Caco-2 (cell line): ENCODE results near the gene MEIS1. TPM values are rescaled to one million over a fixed set of nuclear protein-coding genes. Genes with fewer than 3 reads are reported as not detected.

Experiments
- BruUV-seq: library from RNA; stranded (reverse); fragments of 400-500 nt; replicated peaks from 2 replicates; lab custom pipeline; 2021; lab: Mats Ljungman, UMichigan
- CTCF ChIA-PET: fragments of 300-600 bp; sonication (Branson Sonifier 250); formaldehyde crosslinking; loops from one replicate; lab custom pipeline; 2022; ENCODE audit warnings: antibody characterized with exemption; lab: Charles Lee
- POLR2A ChIA-PET: fragments of 300-600 bp; sonication (Branson Sonifier 250); formaldehyde crosslinking; loops from one replicate; lab custom pipeline; 2022; ENCODE audit warnings: antibody characterized with exemption; lab: Charles Lee
- DNase-seq, 2 experiments: peaks; one replicate each; pipeline versions ENCODE4 v3.0.0 to v3.0.0-alpha.2; 2020 to 2022
- H3K27me3 ChIP-seq: replicated peaks from 2 replicates; pipeline ENCODE4 v1.6.0; 2011; ENCODE audit warnings: low read length; ENCODE audit not compliant: control insufficient read depth, insufficient read depth
- H3K36me3 ChIP-seq: 2 replicates; pipeline ENCODE4 v1.5.1; 2011; ENCODE audit warnings: low read length; ENCODE audit not compliant: control insufficient read depth, insufficient read depth
- H3K4me1 ChIP-seq: fragments of 250-450 bp; sonication (Bioruptor Pico); 2 replicates; pipeline ENCODE4 v1.5.1; 2020; ENCODE audit warnings: mild to moderate bottlenecking
- H3K4me3 ChIP-seq: 2 replicates; pipeline ENCODE4 v1.5.1; 2011; ENCODE audit warnings: low read depth, mild to moderate bottlenecking, control low read depth, low read length
- H3K9me3 ChIP-seq: fragments of 250-450 bp; sonication (Bioruptor Pico); 2 replicates; pipeline ENCODE4 v1.5.1; 2020; ENCODE audit warnings: mild to moderate bottlenecking, moderate library complexity
- H3K27ac Mint-ChIP-seq: one replicate; pipeline ENCODE4 v1.8.0; 2022; ENCODE audit warnings: mixed read lengths; ENCODE audit not compliant: unreplicated experiment
- H3K27me3 Mint-ChIP-seq: one replicate; pipeline ENCODE4 v1.8.0; 2022; ENCODE audit warnings: mixed read lengths; ENCODE audit not compliant: insufficient read depth, unreplicated experiment
- H3K36me3 Mint-ChIP-seq: one replicate; pipeline ENCODE4 v1.8.0; 2022; ENCODE audit warnings: mild to moderate bottlenecking, mixed read lengths; ENCODE audit not compliant: insufficient read depth, unreplicated experiment
- H3K4me1 Mint-ChIP-seq: one replicate; pipeline ENCODE4 v1.8.0; 2022; ENCODE audit warnings: low read depth, mixed read lengths; ENCODE audit not compliant: unreplicated experiment
- H3K4me3 Mint-ChIP-seq: one replicate; pipeline ENCODE4 v1.8.0; 2022; ENCODE audit warnings: mild to moderate bottlenecking, moderate library complexity, mixed read lengths; ENCODE audit not compliant: unreplicated experiment
- H3K9me3 Mint-ChIP-seq: one replicate; pipeline ENCODE4 v1.8.0; 2022; ENCODE audit warnings: mixed read lengths; ENCODE audit not compliant: unreplicated experiment
- intact Hi-C: fragments of 100-400 bp; cut with micrococcal nuclease; formaldehyde crosslinking; loops from one replicate; pipeline ENCODE4 v1.10.0; 2022; ENCODE audit not compliant: unreplicated experiment
- total RNA-seq: library from RNA; stranded (reverse); gene quantifications from 2 replicates; pipeline ENCODE4 v1.2.3, GENCODE V29; 2022
- TF ChIP-seq, protein P1 (sequence below), 2 experiments: fragments of 200-600 bp in 1 of 2; IDR thresholded peaks; 1 replicate in 1 of 2; 2 replicates in 1 of 2; pipeline versions ENCODE4 v1.5.1 to v1.8.0; 2011 to 2022; ENCODE audit warnings: antibody characterized with exemption in 1 of 2, control low read depth in 1 of 2, inconsistent platforms in 1 of 2, low read depth in 1 of 2, low read length in 1 of 2, mild to moderate bottlenecking in 1 of 2, moderate library complexity in 1 of 2; ENCODE audit not compliant: insufficient read depth in 1 of 2, severe bottlenecking in 1 of 2, unreplicated experiment in 1 of 2

Gene MEIS1
- total RNA-seq, 1 experiment from 2014 or later: 7.4 TPM

DNA sequence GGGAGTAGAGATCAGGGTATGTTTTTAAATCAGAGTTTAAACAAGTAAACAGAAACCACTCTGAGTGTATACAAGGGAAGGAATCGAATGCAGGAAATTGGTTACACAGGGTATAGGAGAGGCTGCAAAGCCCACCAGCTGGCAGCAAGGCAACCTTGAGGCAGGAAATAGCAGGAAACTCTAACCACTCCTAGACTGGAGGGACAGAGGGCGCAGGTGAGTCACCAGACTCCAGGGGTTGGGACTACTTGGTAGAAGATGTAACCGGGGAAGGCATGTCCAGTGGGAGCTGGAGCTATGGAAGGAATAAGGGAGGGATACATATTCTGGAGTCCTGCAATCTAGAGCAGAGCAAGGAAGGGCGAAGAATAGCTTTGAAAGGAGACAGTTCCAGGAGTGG is 152.3 kb downstream of the MEIS1 start:
- ChIA-PET POLR2A (no interaction called here), CTCF (interaction anchor here (0.6 kb wide), 2 partner anchors 11 to 155 kb away, joined by 3 to 8 read pairs; no protein-coding TSS in a partner anchor)
- Histone ChIP-seq H3K36me3 (no peaks in the 10 kb centered on the region), H3K4me3 (no peak overlapping the region), H3K9me3 (no peaks in the 10 kb centered on the region), H3K27me3 (no peaks in the 10 kb centered on the region; the same call in 1 of the 2 replicates), H3K4me1 (no peaks in the 10 kb centered on the region)
- Mint-ChIP-seq H3K9me3 (no peaks in the 10 kb centered on the region), H3K27me3 (no peaks in the 10 kb centered on the region), H3K27ac (no peak overlapping the region), H3K36me3 (no peaks in the 10 kb centered on the region), H3K4me3 (no peak overlapping the region), H3K4me1 (no peaks in the 10 kb centered on the region)
- TF ChIP-seq, protein P1, sequence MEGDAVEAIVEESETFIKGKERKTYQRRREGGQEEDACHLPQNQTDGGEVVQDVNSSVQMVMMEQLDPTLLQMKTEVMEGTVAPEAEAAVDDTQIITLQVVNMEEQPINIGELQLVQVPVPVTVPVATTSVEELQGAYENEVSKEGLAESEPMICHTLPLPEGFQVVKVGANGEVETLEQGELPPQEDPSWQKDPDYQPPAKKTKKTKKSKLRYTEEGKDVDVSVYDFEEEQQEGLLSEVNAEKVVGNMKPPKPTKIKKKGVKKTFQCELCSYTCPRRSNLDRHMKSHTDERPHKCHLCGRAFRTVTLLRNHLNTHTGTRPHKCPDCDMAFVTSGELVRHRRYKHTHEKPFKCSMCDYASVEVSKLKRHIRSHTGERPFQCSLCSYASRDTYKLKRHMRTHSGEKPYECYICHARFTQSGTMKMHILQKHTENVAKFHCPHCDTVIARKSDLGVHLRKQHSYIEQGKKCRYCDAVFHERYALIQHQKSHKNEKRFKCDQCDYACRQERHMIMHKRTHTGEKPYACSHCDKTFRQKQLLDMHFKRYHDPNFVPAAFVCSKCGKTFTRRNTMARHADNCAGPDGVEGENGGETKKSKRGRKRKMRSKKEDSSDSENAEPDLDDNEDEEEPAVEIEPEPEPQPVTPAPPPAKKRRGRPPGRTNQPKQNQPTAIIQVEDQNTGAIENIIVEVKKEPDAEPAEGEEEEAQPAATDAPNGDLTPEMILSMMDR (IDR thresholded peaks at IDR 0.05; ENCODE audit: insufficient read depth in 1 of 2, low read depth in 1 of 2, low read length in 1 of 2, severe bottlenecking in 1 of 2, unreplicated experiment in 1 of 2): peak in 1 of 2 experiments; percentile 69
- peak; percentile 55 to 60 for DNase-seq
- no TSS peak for BruUV-seq
- intact Hi-C loops: loop anchor here (1.0 kb wide), 4 partner anchors 628 to 1444 kb away; no protein-coding TSS in a partner anchor

DNA sequence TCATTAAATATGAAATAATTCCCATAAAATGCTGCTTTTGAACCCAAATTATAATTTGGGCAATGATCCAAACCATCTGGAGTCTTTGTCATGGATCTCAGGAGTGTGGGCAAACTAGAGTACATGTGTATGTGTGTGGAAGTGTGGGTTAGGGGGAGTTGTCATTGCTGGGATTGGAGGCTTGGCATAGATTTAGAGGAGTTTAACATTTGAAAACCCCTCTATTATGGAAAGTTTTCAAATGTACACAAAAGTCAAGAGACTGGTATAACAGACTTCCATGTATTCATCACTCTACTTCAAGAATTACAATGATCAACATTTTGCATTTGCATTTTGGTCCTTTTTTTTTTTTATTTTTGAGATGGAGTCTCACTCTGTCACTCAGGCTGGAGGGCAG is 159.1 kb downstream of the MEIS1 start:
- no peaks in the 10 kb centered on the region for H3K27me3 ChIP-seq
- H3K4me1 Mint-ChIP-seq: no peaks in the 10 kb centered on the region
- DNase-seq: no peak
- no peaks in the 10 kb centered on the region for H3K36me3 Mint-ChIP-seq
- ChIA-PET CTCF (no interaction called here), POLR2A (no interaction called here)
- no peaks in the 10 kb centered on the region for H3K4me1 ChIP-seq
- H3K36me3 ChIP-seq: no peaks in the 10 kb centered on the region
- no peak overlapping the region for H3K4me3 Mint-ChIP-seq
- TF ChIP-seq, protein P1 (IDR thresholded peaks at IDR 0.05; ENCODE audit: insufficient read depth in 1 of 2, low read depth in 1 of 2, low read length in 1 of 2, severe bottlenecking in 1 of 2, unreplicated experiment in 1 of 2): no peak
- no peak overlapping the region for H3K27ac Mint-ChIP-seq
- intact Hi-C loops: no loop called here
- H3K9me3 ChIP-seq: no peaks in the 10 kb centered on the region
- H3K9me3 Mint-ChIP-seq: peaks cover 3% of the 10 kb centered on the region
- no peaks in the 10 kb centered on the region for H3K27me3 Mint-ChIP-seq
- no TSS peak for BruUV-seq
- H3K4me3 ChIP-seq: no peak overlapping the region

DNA sequence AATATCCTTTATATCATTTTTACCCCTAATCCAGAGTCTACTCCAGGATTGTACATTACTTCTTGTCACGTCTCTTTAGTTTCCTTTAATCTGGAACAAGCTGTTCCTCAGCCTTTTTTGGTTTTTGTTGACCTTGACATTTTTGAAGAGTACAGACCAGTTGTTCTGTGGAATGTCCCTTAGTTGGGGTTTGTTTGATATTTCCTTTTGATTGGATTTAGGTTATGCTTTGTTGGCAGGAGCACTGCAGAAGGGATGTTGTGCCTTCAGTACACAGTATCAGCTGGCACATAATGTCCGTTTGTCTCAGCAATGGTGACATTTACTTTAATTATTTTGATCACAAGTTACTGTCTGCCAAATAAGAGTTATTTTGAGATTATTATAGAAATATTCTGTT is 160.6 kb downstream of the MEIS1 start:
- H3K27ac Mint-ChIP-seq: no peak overlapping the region
- H3K27me3 Mint-ChIP-seq: peaks cover 10% of the 10 kb centered on the region
- peaks cover 13% of the 10 kb centered on the region for H3K9me3 Mint-ChIP-seq
- no peak for DNase-seq
- intact Hi-C loops: no loop called here
- no peaks in the 10 kb centered on the region for H3K4me1 Mint-ChIP-seq
- H3K9me3 ChIP-seq: no peaks in the 10 kb centered on the region
- BruUV-seq: no TSS peak
- no peaks in the 10 kb centered on the region for H3K4me1 ChIP-seq
- no peaks in the 10 kb centered on the region for H3K36me3 ChIP-seq
- H3K27me3 ChIP-seq: no peaks in the 10 kb centered on the region
- ChIA-PET CTCF (no interaction called here), POLR2A (no interaction called here)
- TF ChIP-seq, protein P1 (IDR thresholded peaks at IDR 0.05; ENCODE audit: insufficient read depth in 1 of 2, low read depth in 1 of 2, low read length in 1 of 2, severe bottlenecking in 1 of 2, unreplicated experiment in 1 of 2): no peak
- H3K4me3 Mint-ChIP-seq: no peak overlapping the region
- H3K4me3 ChIP-seq: no peak overlapping the region
- no peaks in the 10 kb centered on the region for H3K36me3 Mint-ChIP-seq
